GM19452 (cell line): Measurements from ENCODE around the gene ZNF146.
"Not testable (repeated sequence)": the region's sequence is repeated elsewhere in the genome, so short reads cannot be mapped to it uniquely, and the experiment has no call there.

Source experiments
- ATAC-seq: cut with Tn5 transposase; IDR thresholded peaks from one replicate; pipeline ENCODE4 v1.9.1; 2021; ENCODE audit not compliant: unreplicated experiment

The ZNF146 gene

GRCh38 chr19:36233626-36234025 is 18.7 kb downstream of the ZNF146 start:
- not testable (repeated sequence) for ATAC-seq

GRCh38 chr19:36236304-36236945 is 21.5 kb downstream of the ZNF146 start:
- no peak for ATAC-seq

GRCh38 chr19:36236946-36237310 is 22.0 kb downstream of the ZNF146 start:
- no peak for ATAC-seq

- ATAC-seq: no peak
These were observed 29.2 kb downstream of the ZNF146 start for GRCh38 chr19:36244066-36244465.

GRCh38 chr19:36245210-36246005 is 30.5 kb downstream of the ZNF146 start:
- ATAC-seq: no peak

GRCh38 chr19:36246006-36246481 is 31.1 kb downstream of the ZNF146 start:
- no peak for ATAC-seq

GRCh38 chr19:36252047-36252446 is 37.1 kb downstream of the ZNF146 start:
- no peak for ATAC-seq

GRCh38 chr19:36254848-36255247 is 39.9 kb downstream of the ZNF146 start:
- ATAC-seq: no peak

- ATAC-seq: no peak
These were observed 40.4 kb downstream of the ZNF146 start for GRCh38 chr19:36255316-36255715.

GRCh38 chr19:36256064-36256463 is 41.2 kb downstream of the ZNF146 start:
- ATAC-seq: no peak

- no peak for ATAC-seq
These were observed 42.1 kb downstream of the ZNF146 start for GRCh38 chr19:36256853-36257519.

- ATAC-seq: no peak
These were observed 42.6 kb downstream of the ZNF146 start for GRCh38 chr19:36257520-36257876.

- no peak for ATAC-seq
These were observed 43.3 kb downstream of the ZNF146 start for GRCh38 chr19:36258028-36258875.

- ATAC-seq: no peak
These were observed 44.3 kb downstream of the ZNF146 start for GRCh38 chr19:36259211-36259610.

GRCh38 chr19:36265064-36265463 is 50.2 kb downstream of the ZNF146 start:
- ATAC-seq: no peak

- no peak for ATAC-seq
These were observed 51.0 kb downstream of the ZNF146 start for GRCh38 chr19:36265856-36266374.

- no peak for ATAC-seq
These were observed 51.6 kb downstream of the ZNF146 start for GRCh38 chr19:36266375-36266961.

- ATAC-seq: no peak
These were observed 52.3 kb downstream of the ZNF146 start for GRCh38 chr19:36267061-36267845.

- not testable (repeated sequence) for ATAC-seq
These were observed 53.2 kb downstream of the ZNF146 start for GRCh38 chr19:36268081-36268480.

GRCh38 chr19:36268591-36268990 is 53.7 kb downstream of the ZNF146 start:
- not testable (repeated sequence) for ATAC-seq
